HEK293 (cell line): ENCODE measurements around the gene TBC1D5.

Experiments used
- CTCF ChIA-PET: fragments of 350-600 bp; formaldehyde crosslinking; extraction: SDS; loops from one replicate; lab custom pipeline; 2021; ENCODE audit warnings: antibody characterized with exemption; lab: Yijun Ruan, JAX
- POLR2A ChIA-PET: fragments of 300-600 bp; formaldehyde crosslinking; extraction: SDS; loops from one replicate; lab custom pipeline; 2020; ENCODE audit warnings: antibody characterized with exemption, inconsistent platforms; lab: Yijun Ruan, JAX
- H3K27ac ChIP-seq: fragments of 200-500 bp; sonication (Bioruptor generic); 2 replicates; pipeline ENCODE4 v1.5.1; 2014; ENCODE audit warnings: low read depth, low read length, control low read depth, inconsistent platforms; ENCODE audit errors: extremely low read depth
- H3K36me3 ChIP-seq, 2 experiments: fragments of 200-500 bp in 1 of 2; sonication (Bioruptor generic) in 1 of 2; 1 replicate in 1 of 2; 2 replicates in 1 of 2; pipeline ENCODE4 v1.5.1; 2014 to 2017; ENCODE audit warnings: inconsistent platforms in 2 of 2, low read length in 2 of 2; ENCODE audit not compliant: control insufficient read depth in 2 of 2, insufficient read depth in 1 of 2
- H3K4me1 ChIP-seq: fragments of 200-500 bp; sonication (Bioruptor generic); 2 replicates; pipeline ENCODE4 v1.5.1; 2014; ENCODE audit warnings: mild to moderate bottlenecking, low read length, inconsistent platforms; ENCODE audit not compliant: control insufficient read depth, insufficient read depth
- H3K4me3 ChIP-seq: 2 replicates; pipeline ENCODE4 v1.5.1; 2011; ENCODE audit warnings: low read depth, mild to moderate bottlenecking, control low read depth, low read length, moderate library complexity
- H3K9me3 ChIP-seq: fragments of 200-500 bp; sonication (Bioruptor generic); 2 replicates; pipeline ENCODE4 v1.5.1; 2014; ENCODE audit warnings: low read depth, low read length, inconsistent platforms; ENCODE audit not compliant: control insufficient read depth, insufficient read depth
- KLF1 ChIP-seq: fragments of 450-650 bp; formaldehyde crosslinking; IDR thresholded peaks from 2 replicates; pipeline ENCODE4 v1.5.1; 2016; ENCODE audit warnings: missing biosample characterization, missing genetic modification characterization
- KLF16 ChIP-seq: fragments of 450-650 bp; formaldehyde crosslinking; IDR thresholded peaks from 2 replicates; pipeline ENCODE4 v1.5.1; 2017; ENCODE audit warnings: missing biosample characterization, missing genetic modification characterization
- TCF7L2 ChIP-seq: IDR thresholded peaks from 2 replicates; pipeline ENCODE4 v1.6.1; 2011; ENCODE audit warnings: low read depth, mild to moderate bottlenecking, inconsistent platforms, low read length, moderate library complexity, borderline replicate concordance
- WT1 ChIP-seq: fragments of 450-650 bp; formaldehyde crosslinking; IDR thresholded peaks from 2 replicates; pipeline ENCODE4 v1.5.1; 2016; ENCODE audit warnings: missing biosample characterization, missing genetic modification characterization
- YY1 ChIP-seq: fragments of 450-650 bp; formaldehyde crosslinking; IDR thresholded peaks from 2 replicates; pipeline ENCODE4 v1.5.1; 2018; ENCODE audit warnings: missing biosample characterization, missing genetic modification characterization
- ZFHX2 ChIP-seq: fragments of 450-650 bp; formaldehyde crosslinking; conservative IDR thresholded peaks from 2 replicates; pipeline ENCODE4 v1.5.1; 2016; ENCODE audit warnings: missing biosample characterization, missing genetic modification characterization
- ZNF132 ChIP-seq: fragments of 450-650 bp; formaldehyde crosslinking; IDR thresholded peaks from 2 replicates; pipeline ENCODE4 v1.5.1; 2017; ENCODE audit warnings: missing biosample characterization, missing genetic modification characterization, borderline replicate concordance
- ZNF133 ChIP-seq: fragments of 450-650 bp; formaldehyde crosslinking; IDR thresholded peaks from 2 replicates; pipeline ENCODE4 v1.5.1; 2016; ENCODE audit warnings: missing biosample characterization, missing genetic modification characterization
- ZNF155 ChIP-seq: fragments of 450-650 bp; formaldehyde crosslinking; IDR thresholded peaks from 2 replicates; pipeline ENCODE4 v1.5.1; 2016; ENCODE audit warnings: missing biosample characterization, missing genetic modification characterization
- ZNF19 ChIP-seq: fragments of 450-650 bp; formaldehyde crosslinking; IDR thresholded peaks from 2 replicates; pipeline ENCODE4; 2016; ENCODE audit warnings: missing biosample characterization, missing genetic modification characterization, low read depth
- ZNF223 ChIP-seq: fragments of 450-650 bp; formaldehyde crosslinking; IDR thresholded peaks from 2 replicates; pipeline ENCODE4 v1.5.1; 2016; ENCODE audit warnings: missing biosample characterization, missing genetic modification characterization
- ZNF23 ChIP-seq: fragments of 450-650 bp; formaldehyde crosslinking; IDR thresholded peaks from 2 replicates; pipeline ENCODE4 v1.5.1; 2016; ENCODE audit warnings: missing biosample characterization, missing genetic modification characterization, borderline replicate concordance
- ZNF324 ChIP-seq: fragments of 450-650 bp; formaldehyde crosslinking; IDR thresholded peaks from 2 replicates; pipeline ENCODE4 v1.5.1; 2016; ENCODE audit warnings: missing biosample characterization, missing genetic modification characterization
- ZNF391 ChIP-seq: fragments of 450-650 bp; formaldehyde crosslinking; IDR thresholded peaks from 2 replicates; pipeline ENCODE4 v1.5.1; 2016; ENCODE audit warnings: low read depth, missing biosample characterization, missing genetic modification characterization, borderline replicate concordance
- ZNF521 ChIP-seq: fragments of 450-650 bp; formaldehyde crosslinking; IDR thresholded peaks from 2 replicates; pipeline ENCODE4 v1.5.1; 2017; ENCODE audit warnings: missing biosample characterization, mild to moderate bottlenecking, missing genetic modification characterization
- ZNF623 ChIP-seq: fragments of 450-650 bp; formaldehyde crosslinking; IDR thresholded peaks from 2 replicates; pipeline ENCODE4 v1.5.1; 2016; ENCODE audit warnings: missing biosample characterization, missing genetic modification characterization
- ZNF670 ChIP-seq: fragments of 450-650 bp; formaldehyde crosslinking; IDR thresholded peaks from 2 replicates; pipeline ENCODE4 v1.5.1; 2016; ENCODE audit warnings: missing biosample characterization, missing genetic modification characterization, low read depth
- ZNF747 ChIP-seq: fragments of 450-650 bp; formaldehyde crosslinking; IDR thresholded peaks from 2 replicates; pipeline ENCODE4 v1.5.1; 2016; ENCODE audit warnings: missing biosample characterization, missing genetic modification characterization
- TF ChIP-seq, protein P1 (sequence below): fragments of 450-650 bp; IDR thresholded peaks from 2 replicates; pipeline ENCODE4 v1.5.1; 2018; ENCODE audit warnings: missing biosample characterization, mild to moderate bottlenecking, missing genetic modification characterization
- TF ChIP-seq, protein P2 (sequence below): fragments of 450-650 bp; formaldehyde crosslinking; IDR thresholded peaks from 2 replicates; pipeline ENCODE4 v1.5.1; 2017; ENCODE audit warnings: missing biosample characterization, missing genetic modification characterization
- TF ChIP-seq, protein P3 (sequence below): fragments of 450-650 bp; formaldehyde crosslinking; IDR thresholded peaks from 2 replicates; pipeline ENCODE4 v1.5.1; 2017; ENCODE audit warnings: missing biosample characterization, missing genetic modification characterization
- TF ChIP-seq, protein P4 (sequence below): fragments of 450-650 bp; formaldehyde crosslinking; IDR thresholded peaks from 2 replicates; pipeline ENCODE4 v1.5.1; 2016; ENCODE audit warnings: missing biosample characterization, missing genetic modification characterization
- TF ChIP-seq, protein P5 (sequence below): fragments of 450-650 bp; formaldehyde crosslinking; IDR thresholded peaks from 2 replicates; pipeline ENCODE4 v1.5.1; 2016; ENCODE audit warnings: missing biosample characterization, missing genetic modification characterization
- TF ChIP-seq, protein P6 (sequence below): fragments of 450-650 bp; formaldehyde crosslinking; conservative IDR thresholded peaks from 2 replicates; pipeline ENCODE4 v1.5.1; 2016; ENCODE audit warnings: low read depth, missing biosample characterization, missing genetic modification characterization
- TF ChIP-seq, protein P7 (sequence below): fragments of 450-650 bp; formaldehyde crosslinking; IDR thresholded peaks from 2 replicates; pipeline ENCODE4 v1.5.1; 2016; ENCODE audit warnings: missing biosample characterization, missing genetic modification characterization

The TBC1D5 gene

DNA sequence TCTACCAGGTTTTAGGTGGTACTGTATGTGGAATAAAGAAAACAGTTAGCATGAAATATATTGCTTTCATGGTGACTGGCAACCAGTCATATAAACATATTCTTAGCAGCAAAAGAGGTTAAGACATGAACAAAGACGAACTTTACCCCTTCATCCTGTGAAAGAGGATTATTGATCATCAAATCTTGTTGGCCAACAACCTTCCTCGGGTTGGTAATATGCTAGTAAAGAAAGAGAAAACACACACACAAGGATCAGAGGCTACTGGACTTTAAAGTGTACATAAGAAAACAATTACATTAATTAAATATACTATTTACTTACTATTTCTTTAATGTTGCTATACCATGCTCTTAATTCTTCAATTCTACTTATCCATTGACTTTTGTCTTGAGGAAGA is 337.9 kb downstream of the TBC1D5 start (continued):
- TF ChIP-seq ZNF391 (tag by site-specific recombination) (no peak), ZNF623 (tag by site-specific recombination) (no peak), ZNF324 (no peak), TCF7L2 (no peak), ZNF19 (tag by site-specific recombination) (no peak), ZNF133 (tag by site-specific recombination) (no peak), ZNF223 (tag by site-specific recombination) (no peak), YY1 (tag by site-specific recombination) (no peak), ZNF155 (tag by site-specific recombination) (no peak)
- TF ChIP-seq, protein P1, sequence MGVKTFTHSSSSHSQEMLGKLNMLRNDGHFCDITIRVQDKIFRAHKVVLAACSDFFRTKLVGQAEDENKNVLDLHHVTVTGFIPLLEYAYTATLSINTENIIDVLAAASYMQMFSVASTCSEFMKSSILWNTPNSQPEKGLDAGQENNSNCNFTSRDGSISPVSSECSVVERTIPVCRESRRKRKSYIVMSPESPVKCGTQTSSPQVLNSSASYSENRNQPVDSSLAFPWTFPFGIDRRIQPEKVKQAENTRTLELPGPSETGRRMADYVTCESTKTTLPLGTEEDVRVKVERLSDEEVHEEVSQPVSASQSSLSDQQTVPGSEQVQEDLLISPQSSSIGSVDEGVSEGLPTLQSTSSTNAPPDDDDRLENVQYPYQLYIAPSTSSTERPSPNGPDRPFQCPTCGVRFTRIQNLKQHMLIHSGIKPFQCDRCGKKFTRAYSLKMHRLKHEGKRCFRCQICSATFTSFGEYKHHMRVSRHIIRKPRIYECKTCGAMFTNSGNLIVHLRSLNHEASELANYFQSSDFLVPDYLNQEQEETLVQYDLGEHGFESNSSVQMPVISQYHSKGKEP (tag by site-specific recombination): no peak
- TF ChIP-seq, protein P2, sequence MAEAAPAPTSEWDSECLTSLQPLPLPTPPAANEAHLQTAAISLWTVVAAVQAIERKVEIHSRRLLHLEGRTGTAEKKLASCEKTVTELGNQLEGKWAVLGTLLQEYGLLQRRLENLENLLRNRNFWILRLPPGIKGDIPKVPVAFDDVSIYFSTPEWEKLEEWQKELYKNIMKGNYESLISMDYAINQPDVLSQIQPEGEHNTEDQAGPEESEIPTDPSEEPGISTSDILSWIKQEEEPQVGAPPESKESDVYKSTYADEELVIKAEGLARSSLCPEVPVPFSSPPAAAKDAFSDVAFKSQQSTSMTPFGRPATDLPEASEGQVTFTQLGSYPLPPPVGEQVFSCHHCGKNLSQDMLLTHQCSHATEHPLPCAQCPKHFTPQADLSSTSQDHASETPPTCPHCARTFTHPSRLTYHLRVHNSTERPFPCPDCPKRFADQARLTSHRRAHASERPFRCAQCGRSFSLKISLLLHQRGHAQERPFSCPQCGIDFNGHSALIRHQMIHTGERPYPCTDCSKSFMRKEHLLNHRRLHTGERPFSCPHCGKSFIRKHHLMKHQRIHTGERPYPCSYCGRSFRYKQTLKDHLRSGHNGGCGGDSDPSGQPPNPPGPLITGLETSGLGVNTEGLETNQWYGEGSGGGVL: no peak
- TF ChIP-seq, protein P3, sequence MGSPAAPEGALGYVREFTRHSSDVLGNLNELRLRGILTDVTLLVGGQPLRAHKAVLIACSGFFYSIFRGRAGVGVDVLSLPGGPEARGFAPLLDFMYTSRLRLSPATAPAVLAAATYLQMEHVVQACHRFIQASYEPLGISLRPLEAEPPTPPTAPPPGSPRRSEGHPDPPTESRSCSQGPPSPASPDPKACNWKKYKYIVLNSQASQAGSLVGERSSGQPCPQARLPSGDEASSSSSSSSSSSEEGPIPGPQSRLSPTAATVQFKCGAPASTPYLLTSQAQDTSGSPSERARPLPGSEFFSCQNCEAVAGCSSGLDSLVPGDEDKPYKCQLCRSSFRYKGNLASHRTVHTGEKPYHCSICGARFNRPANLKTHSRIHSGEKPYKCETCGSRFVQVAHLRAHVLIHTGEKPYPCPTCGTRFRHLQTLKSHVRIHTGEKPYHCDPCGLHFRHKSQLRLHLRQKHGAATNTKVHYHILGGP: no peak

DNA sequence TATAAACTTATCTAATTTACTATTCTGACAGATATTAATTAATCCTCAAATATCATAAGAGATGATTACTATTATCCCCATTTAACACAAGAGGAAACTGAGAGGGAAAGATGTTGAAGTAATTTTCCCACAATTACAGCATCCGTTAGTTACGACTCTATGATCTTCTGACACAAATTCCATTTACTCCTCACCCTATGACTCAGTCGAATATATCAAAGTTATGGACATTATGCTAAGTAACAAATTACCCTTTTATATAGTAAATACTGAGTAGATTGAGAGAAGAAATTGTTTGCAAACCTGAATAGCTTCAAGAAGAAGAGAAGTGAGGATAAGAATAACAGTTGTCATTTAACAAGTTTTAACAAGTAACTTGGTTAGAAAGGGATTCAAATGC is 340.0 kb downstream of the TBC1D5 start:
- CTCF ChIA-PET: interaction anchor here (0.9 kb wide), 1 partner anchor 11 kb away, joined by 3 read pairs; no protein-coding TSS in a partner anchor
- TF ChIP-seq, protein P4, sequence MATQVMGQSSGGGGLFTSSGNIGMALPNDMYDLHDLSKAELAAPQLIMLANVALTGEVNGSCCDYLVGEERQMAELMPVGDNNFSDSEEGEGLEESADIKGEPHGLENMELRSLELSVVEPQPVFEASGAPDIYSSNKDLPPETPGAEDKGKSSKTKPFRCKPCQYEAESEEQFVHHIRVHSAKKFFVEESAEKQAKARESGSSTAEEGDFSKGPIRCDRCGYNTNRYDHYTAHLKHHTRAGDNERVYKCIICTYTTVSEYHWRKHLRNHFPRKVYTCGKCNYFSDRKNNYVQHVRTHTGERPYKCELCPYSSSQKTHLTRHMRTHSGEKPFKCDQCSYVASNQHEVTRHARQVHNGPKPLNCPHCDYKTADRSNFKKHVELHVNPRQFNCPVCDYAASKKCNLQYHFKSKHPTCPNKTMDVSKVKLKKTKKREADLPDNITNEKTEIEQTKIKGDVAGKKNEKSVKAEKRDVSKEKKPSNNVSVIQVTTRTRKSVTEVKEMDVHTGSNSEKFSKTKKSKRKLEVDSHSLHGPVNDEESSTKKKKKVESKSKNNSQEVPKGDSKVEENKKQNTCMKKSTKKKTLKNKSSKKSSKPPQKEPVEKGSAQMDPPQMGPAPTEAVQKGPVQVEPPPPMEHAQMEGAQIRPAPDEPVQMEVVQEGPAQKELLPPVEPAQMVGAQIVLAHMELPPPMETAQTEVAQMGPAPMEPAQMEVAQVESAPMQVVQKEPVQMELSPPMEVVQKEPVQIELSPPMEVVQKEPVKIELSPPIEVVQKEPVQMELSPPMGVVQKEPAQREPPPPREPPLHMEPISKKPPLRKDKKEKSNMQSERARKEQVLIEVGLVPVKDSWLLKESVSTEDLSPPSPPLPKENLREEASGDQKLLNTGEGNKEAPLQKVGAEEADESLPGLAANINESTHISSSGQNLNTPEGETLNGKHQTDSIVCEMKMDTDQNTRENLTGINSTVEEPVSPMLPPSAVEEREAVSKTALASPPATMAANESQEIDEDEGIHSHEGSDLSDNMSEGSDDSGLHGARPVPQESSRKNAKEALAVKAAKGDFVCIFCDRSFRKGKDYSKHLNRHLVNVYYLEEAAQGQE (tag by site-specific recombination): no peak
- TF ChIP-seq, protein P5, sequence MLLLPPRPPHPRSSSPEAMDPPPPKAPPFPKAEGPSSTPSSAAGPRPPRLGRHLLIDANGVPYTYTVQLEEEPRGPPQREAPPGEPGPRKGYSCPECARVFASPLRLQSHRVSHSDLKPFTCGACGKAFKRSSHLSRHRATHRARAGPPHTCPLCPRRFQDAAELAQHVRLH (tag by site-specific recombination): no peak
- TF ChIP-seq ZFHX2 (tag by site-specific recombination) (no peak), ZNF521 (tag by site-specific recombination) (no peak), ZNF132 (tag by site-specific recombination) (no peak), ZNF23 (tag by site-specific recombination) (no peak), ZNF747 (tag by site-specific recombination) (no peak), WT1 (tag by site-specific recombination) (no peak), KLF1 (tag by site-specific recombination) (no peak), ZNF670 (tag by site-specific recombination) (no peak), KLF16 (tag by site-specific recombination) (no peak)
- TF ChIP-seq, protein P6, sequence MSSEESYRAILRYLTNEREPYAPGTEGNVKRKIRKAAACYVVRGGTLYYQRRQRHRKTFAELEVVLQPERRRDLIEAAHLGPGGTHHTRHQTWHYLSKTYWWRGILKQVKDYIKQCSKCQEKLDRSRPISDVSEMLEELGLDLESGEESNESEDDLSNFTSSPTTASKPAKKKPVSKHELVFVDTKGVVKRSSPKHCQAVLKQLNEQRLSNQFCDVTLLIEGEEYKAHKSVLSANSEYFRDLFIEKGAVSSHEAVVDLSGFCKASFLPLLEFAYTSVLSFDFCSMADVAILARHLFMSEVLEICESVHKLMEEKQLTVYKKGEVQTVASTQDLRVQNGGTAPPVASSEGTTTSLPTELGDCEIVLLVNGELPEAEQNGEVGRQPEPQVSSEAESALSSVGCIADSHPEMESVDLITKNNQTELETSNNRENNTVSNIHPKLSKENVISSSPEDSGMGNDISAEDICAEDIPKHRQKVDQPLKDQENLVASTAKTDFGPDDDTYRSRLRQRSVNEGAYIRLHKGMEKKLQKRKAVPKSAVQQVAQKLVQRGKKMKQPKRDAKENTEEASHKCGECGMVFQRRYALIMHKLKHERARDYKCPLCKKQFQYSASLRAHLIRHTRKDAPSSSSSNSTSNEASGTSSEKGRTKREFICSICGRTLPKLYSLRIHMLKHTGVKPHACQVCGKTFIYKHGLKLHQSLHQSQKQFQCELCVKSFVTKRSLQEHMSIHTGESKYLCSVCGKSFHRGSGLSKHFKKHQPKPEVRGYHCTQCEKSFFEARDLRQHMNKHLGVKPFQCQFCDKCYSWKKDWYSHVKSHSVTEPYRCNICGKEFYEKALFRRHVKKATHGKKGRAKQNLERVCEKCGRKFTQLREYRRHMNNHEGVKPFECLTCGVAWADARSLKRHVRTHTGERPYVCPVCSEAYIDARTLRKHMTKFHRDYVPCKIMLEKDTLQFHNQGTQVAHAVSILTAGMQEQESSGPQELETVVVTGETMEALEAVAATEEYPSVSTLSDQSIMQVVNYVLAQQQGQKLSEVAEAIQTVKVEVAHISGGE (tag by site-specific recombination): no peak
- TF ChIP-seq, protein P7, sequence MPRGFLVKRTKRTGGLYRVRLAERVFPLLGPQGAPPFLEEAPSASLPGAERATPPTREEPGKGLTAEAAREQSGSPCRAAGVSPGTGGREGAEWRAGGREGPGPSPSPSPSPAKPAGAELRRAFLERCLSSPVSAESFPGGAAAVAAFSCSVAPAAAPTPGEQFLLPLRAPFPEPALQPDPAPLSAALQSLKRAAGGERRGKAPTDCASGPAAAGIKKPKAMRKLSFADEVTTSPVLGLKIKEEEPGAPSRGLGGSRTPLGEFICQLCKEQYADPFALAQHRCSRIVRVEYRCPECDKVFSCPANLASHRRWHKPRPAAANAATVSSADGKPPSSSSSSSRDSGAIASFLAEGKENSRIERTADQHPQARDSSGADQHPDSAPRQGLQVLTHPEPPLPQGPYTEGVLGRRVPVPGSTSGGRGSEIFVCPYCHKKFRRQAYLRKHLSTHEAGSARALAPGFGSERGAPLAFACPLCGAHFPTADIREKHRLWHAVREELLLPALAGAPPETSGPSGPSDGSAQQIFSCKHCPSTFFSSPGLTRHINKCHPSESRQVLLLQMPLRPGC (tag by site-specific recombination): no peak

More for the DNA sequence above, 340.0 kb downstream of the TBC1D5 start:
- no peak overlapping the region for H3K27ac ChIP-seq
- H3K4me3 ChIP-seq: no peak overlapping the region
- H3K36me3 ChIP-seq: no peaks in the 10 kb centered on the region
- H3K9me3 ChIP-seq: no peaks in the 10 kb centered on the region
- POLR2A ChIA-PET: interaction anchor here (0.5 kb wide), 1 partner anchor 276 kb away, joined by 3 read pairs; no protein-coding TSS in a partner anchor
- H3K4me1 ChIP-seq: no peaks in the 10 kb centered on the region
